Activated CD8-positive, alpha-beta T cell treated with anti-CD3 and anti-CD28 coated beads, Interleukin-2, amount 10 ng/mL, durations not matched to agents 7 days and 5 days (primary cell): ENCODE data around the gene PHAX. TPM values are rescaled to one million over a fixed set of nuclear protein-coding genes. Genes with fewer than 3 reads are reported as not detected.
"Not testable (repeated sequence)": the region's sequence is repeated elsewhere in the genome, so short reads cannot be mapped to it uniquely, and the experiment has no call there.

Experiments
- ATAC-seq: fragments of 150-1000 bp; cut with Tn5 transposase; one replicate; pipeline ENCODE4 v1.10.0; 2021; ENCODE audit warnings: moderate library complexity
- CTCF ChIA-PET: fragments of 350-600 bp; sonication (Branson Sonifier 250); formaldehyde crosslinking; loops from one replicate; lab custom pipeline; 2021; ENCODE audit warnings: antibody characterized with exemption; lab: Charles Lee
- POLR2A ChIA-PET: fragments of 350-600 bp; sonication (Branson Sonifier 250); formaldehyde crosslinking; loops from one replicate; lab custom pipeline; 2021; ENCODE audit warnings: antibody characterized with exemption; lab: Charles Lee
- DNase-seq: peaks from one replicate; pipeline ENCODE4 v3.0.0-alpha.2; 2020
- H3K27ac Mint-ChIP-seq: one replicate; pipeline ENCODE4 v1.8.0; 2021; ENCODE audit warnings: mild to moderate bottlenecking, mixed read lengths
- H3K27me3 Mint-ChIP-seq: one replicate; pipeline ENCODE4 v1.8.0; 2021; ENCODE audit warnings: low read depth, mixed read lengths
- H3K36me3 Mint-ChIP-seq: one replicate; pipeline ENCODE4 v1.8.0; 2021; ENCODE audit warnings: low read depth, mixed read lengths
- H3K4me1 Mint-ChIP-seq: one replicate; pipeline ENCODE4 v1.8.0; 2021; ENCODE audit warnings: low read depth, mixed read lengths
- H3K4me3 Mint-ChIP-seq: one replicate; pipeline ENCODE4 v1.8.0; 2021; ENCODE audit warnings: mild to moderate bottlenecking, mixed read lengths
- H3K9me3 Mint-ChIP-seq: one replicate; pipeline ENCODE4 v1.8.0; 2022; ENCODE audit warnings: mixed read lengths; ENCODE audit not compliant: insufficient read depth
- total RNA-seq, 2 experiments: library from RNA; stranded (reverse); gene quantifications; one replicate each; pipeline ENCODE4 v1.2.3, GENCODE V29; 2021

Gene PHAX
- total RNA-seq, 2 experiments from 2014 or later, result 33.7 to 35.0 TPM

- no peaks in the 10 kb centered on the region for H3K4me1 Mint-ChIP-seq
- no peak overlapping the region for H3K4me3 Mint-ChIP-seq
- H3K27me3 Mint-ChIP-seq, result peaks cover 2% of the 10 kb centered on the region
- no peak overlapping the region for H3K27ac Mint-ChIP-seq
- ChIA-PET CTCF (no interaction called here), POLR2A (no interaction called here)
- H3K36me3 Mint-ChIP-seq, result no peaks in the 10 kb centered on the region
- DNase-seq, result no peak
- no peak for ATAC-seq
- peaks cover 7% of the 10 kb centered on the region for H3K9me3 Mint-ChIP-seq
Observed at GRCh38 chr5:126640866-126641265, 40.1 kb downstream of the PHAX start.

DNA sequence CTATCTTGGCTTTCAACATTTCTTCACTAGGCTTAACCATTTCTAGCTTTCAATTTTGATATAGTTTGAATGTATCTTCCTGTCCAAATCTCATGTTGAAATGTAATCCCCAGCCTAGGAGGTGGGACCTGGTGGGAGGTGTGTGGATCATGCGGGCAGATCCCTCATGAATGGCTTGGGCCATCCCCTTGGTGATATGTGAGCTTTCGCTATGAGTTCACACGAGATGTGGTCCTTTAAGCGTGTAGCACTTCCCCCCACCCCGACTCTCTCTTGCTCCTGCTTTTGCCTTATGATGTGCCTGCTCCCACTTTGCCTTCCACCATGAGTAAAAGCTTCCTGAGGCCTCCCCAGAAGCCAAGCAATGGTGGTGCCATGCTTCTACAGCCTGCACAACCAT lies 40.6 kb downstream of the PHAX start:
- ChIA-PET CTCF (no interaction called here), POLR2A (no interaction called here)
- Mint-ChIP-seq H3K27ac (no peak overlapping the region), H3K36me3 (no peaks in the 10 kb centered on the region), H3K9me3 (peaks cover 7% of the 10 kb centered on the region), H3K4me3 (no peak overlapping the region), H3K4me1 (no peaks in the 10 kb centered on the region), H3K27me3 (peaks cover 2% of the 10 kb centered on the region)
- DNase-seq, result no peak
- ATAC-seq, result no peak

DNA sequence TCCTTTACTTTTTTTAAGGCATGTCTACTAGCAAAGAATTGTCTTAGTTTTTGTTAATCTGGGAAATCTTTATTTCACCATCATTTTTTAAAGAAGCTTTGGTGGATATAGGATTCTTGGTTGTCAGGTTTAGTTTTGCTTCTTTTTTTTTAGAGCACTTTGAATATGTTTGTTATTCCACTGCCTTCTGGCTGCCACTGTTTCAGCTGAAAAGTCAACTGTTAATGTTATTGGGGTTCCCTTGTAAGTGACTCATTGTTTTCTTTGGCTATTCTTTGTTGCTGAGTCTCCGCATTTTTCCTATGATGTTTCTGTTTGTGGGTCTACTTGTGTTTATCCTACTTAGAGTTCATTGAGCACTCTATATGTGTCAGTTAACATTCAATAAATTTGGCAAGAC lies 44.4 kb downstream of the PHAX start:
- no peak for ATAC-seq
- H3K27ac Mint-ChIP-seq, result no peak overlapping the region

DNA sequence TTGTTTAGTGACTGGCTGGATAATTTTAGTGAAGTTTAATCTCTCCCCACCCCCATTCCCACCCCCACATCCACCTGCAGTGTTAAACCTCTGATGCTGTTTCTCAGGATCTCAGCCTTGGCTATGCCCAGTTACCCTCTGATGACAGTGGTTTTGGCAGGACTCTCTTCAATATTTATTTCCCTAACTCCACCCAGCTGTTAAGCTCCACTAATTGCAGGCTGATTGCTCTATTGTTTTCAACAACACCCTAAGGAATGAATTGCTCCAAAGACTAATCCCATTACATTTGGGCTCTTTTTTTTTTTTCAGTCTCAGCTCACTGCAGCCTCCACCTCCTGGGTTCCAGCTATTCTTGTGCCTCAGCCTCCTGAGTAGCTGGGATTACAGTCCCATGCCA lies 46.3 kb downstream of the PHAX start:
- DNase-seq, result no peak
- Mint-ChIP-seq H3K4me3 (no peak overlapping the region), H3K27ac (no peak overlapping the region), H3K4me1 (no peaks in the 10 kb centered on the region), H3K27me3 (no peaks in the 10 kb centered on the region), H3K36me3 (no peaks in the 10 kb centered on the region), H3K9me3 (peaks cover 7% of the 10 kb centered on the region)
- no peak for ATAC-seq
- CTCF ChIA-PET, result no interaction called here
- POLR2A ChIA-PET, result no interaction called here

More for the DNA sequence above, 44.4 kb downstream of the PHAX start:
- DNase-seq, result no peak
- Mint-ChIP-seq H3K36me3 (no peaks in the 10 kb centered on the region), H3K9me3 (peaks cover 7% of the 10 kb centered on the region), H3K27me3 (no peaks in the 10 kb centered on the region), H3K4me1 (no peaks in the 10 kb centered on the region), H3K4me3 (no peak overlapping the region)
- POLR2A ChIA-PET, result no interaction called here
- CTCF ChIA-PET, result no interaction called here

DNA sequence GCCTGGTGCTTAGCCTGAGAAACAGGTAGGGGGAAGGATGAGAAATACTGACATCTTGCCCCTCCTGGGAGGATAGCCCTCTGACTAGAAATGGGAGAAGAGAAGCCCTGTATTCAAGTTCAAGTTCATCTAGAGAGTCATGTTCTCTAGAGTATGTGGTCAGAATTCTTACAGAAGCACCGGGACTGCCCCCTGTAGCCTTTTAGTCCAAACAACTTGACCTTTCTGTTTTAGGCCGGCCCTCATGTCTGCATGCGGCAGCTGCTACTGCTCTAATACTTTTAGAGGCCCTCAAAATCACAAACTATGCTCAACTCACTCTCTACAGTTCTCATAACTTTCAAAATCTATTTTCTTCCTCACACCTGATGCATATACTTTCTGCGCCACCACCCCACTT lies 47.7 kb downstream of the PHAX start:
- DNase-seq (no peak), ATAC-seq (no peak)
- Mint-ChIP-seq H3K27me3 (no peaks in the 10 kb centered on the region), H3K27ac (no peak overlapping the region), H3K4me1 (no peaks in the 10 kb centered on the region), H3K36me3 (no peaks in the 10 kb centered on the region), H3K4me3 (no peak overlapping the region), H3K9me3 (peaks cover 7% of the 10 kb centered on the region)
- ChIA-PET CTCF (no interaction called here), POLR2A (no interaction called here)

- H3K4me1 Mint-ChIP-seq, H3K27me3 Mint-ChIP-seq, H3K9me3 Mint-ChIP-seq, DNase-seq, H3K4me3 Mint-ChIP-seq, POLR2A ChIA-PET, ATAC-seq, H3K36me3 Mint-ChIP-seq, H3K27ac Mint-ChIP-seq, CTCF ChIA-PET: not testable (repeated sequence)
Observed at GRCh38 chr5:126649057-126649456, 48.3 kb downstream of the PHAX start.

DNA sequence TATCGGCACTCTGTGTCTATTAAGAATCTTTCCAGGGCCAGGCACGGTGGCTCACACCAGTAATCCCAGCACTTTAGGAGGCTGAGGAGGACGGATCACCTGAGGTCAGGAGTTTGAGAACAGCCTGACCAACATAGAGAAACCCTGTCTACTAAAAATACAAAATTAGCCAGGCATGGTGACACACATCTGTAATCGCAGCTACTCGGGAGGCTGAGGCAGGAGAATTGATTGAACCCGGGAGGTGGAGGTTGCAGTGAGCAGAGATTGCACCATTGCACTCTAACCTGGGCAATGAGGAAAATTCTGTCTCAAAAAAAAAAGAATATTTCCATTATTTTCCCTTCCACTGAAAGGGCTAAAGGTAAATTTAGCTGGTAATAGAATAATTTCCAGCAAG lies 49.0 kb downstream of the PHAX start:
- DNase-seq, POLR2A ChIA-PET, ATAC-seq, H3K4me1 Mint-ChIP-seq, H3K4me3 Mint-ChIP-seq, H3K27me3 Mint-ChIP-seq, H3K9me3 Mint-ChIP-seq, H3K36me3 Mint-ChIP-seq, CTCF ChIA-PET, H3K27ac Mint-ChIP-seq: not testable (repeated sequence)

DNA sequence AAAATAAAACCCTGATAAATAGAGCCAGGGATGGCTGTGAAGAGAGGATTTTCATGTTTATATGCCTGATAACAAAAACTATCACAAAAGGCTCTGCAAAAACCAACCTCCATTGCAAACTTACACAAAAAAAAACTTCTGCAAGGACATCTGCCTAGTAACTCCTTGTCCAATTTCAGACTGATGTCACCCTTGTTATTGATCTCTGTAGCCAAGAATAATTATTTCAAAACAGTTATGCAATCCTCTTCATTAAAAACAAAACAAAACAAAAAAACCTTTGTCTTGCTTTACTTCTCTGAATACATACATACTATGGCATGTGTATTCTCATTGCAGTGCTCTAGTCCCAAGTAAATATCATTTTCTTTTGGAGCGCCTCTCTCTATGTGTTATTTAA lies 49.7 kb downstream of the PHAX start:
- H3K27me3 Mint-ChIP-seq, result no peaks in the 10 kb centered on the region
- POLR2A ChIA-PET, result no interaction called here
- H3K4me3 Mint-ChIP-seq, result no peak overlapping the region
- no peak overlapping the region for H3K27ac Mint-ChIP-seq
- DNase-seq (no peak), ATAC-seq (no peak)
- H3K36me3 Mint-ChIP-seq, result no peaks in the 10 kb centered on the region
- H3K4me1 Mint-ChIP-seq, result no peaks in the 10 kb centered on the region
- peaks cover 3% of the 10 kb centered on the region for H3K9me3 Mint-ChIP-seq
- CTCF ChIA-PET, result interaction anchor here (0.6 to 1.2 kb wide), 3 partner anchors 664 to 842 kb away, joined by 3 read pairs; no protein-coding TSS in a partner anchor

GRCh38 chr5:126651013-126651577 lies 50.3 kb downstream of the PHAX start:
- Mint-ChIP-seq H3K27ac (no peak overlapping the region), H3K4me3 (no peak overlapping the region), H3K9me3 (no peaks in the 10 kb centered on the region), H3K36me3 (no peaks in the 10 kb centered on the region), H3K27me3 (no peaks in the 10 kb centered on the region), H3K4me1 (no peaks in the 10 kb centered on the region)
- DNase-seq, result no peak
- ATAC-seq, result no peak
- CTCF ChIA-PET, result interaction anchor here (0.6 to 1.2 kb wide), 3 partner anchors 664 to 842 kb away, joined by 3 read pairs; no protein-coding TSS in a partner anchor
- POLR2A ChIA-PET, result interaction anchor here (0.7 kb wide), 1 partner anchor 373 kb away, joined by 3 read pairs; no protein-coding TSS in a partner anchor

GRCh38 chr5:126656401-126657007 lies 55.8 kb downstream of the PHAX start:
- no peaks in the 10 kb centered on the region for H3K27me3 Mint-ChIP-seq
- no peaks in the 10 kb centered on the region for H3K36me3 Mint-ChIP-seq
- H3K27ac Mint-ChIP-seq, result no peak overlapping the region
- ChIA-PET CTCF (interaction anchor here (0.9 to 4.2 kb wide), 6 partner anchors 21 to 657 kb away, joined by 3 to 26 read pairs (median 3); no protein-coding TSS in a partner anchor), POLR2A (no interaction called here)
- H3K4me3 Mint-ChIP-seq, result no peak overlapping the region
- H3K4me1 Mint-ChIP-seq, result peaks cover 6% of the 10 kb centered on the region
- ATAC-seq, result no peak
- peak; percentile 42 for DNase-seq
- H3K9me3 Mint-ChIP-seq, result no peaks in the 10 kb centered on the region

DNA sequence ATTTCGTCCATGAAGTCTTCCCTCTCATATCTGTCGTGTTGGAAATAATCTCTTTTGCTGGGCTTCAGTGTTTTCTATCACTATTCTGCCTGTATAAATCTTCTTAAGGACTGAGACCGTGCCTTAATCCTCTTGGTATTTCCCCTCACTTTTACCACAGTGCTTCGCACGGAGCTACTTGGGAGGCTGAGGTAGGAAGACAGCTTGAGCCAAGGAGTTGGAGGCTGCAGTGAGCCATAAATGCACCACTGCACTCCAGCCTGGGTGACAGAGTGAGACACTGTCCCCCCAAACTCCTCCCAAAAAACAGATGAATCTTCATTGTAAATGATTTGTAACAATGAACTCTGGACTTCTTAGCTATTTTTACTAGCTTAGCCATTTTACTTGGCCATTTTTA lies 57.8 kb downstream of the PHAX start:
- no peaks in the 10 kb centered on the region for H3K27me3 Mint-ChIP-seq
- H3K9me3 Mint-ChIP-seq, result no peaks in the 10 kb centered on the region
- DNase-seq, result no peak
- ChIA-PET CTCF (interaction anchor here (0.8 to 4.2 kb wide), 8 partner anchors 23 to 834 kb away, joined by 3 to 26 read pairs (median 3); no protein-coding TSS in a partner anchor), POLR2A (interaction anchor here (0.8 kb wide), 1 partner anchor 120 kb away, joined by 3 read pairs; no protein-coding TSS in a partner anchor)
- H3K4me1 Mint-ChIP-seq, result peaks cover 6% of the 10 kb centered on the region
- no peak overlapping the region for H3K27ac Mint-ChIP-seq
- no peak for ATAC-seq
- H3K36me3 Mint-ChIP-seq, result no peaks in the 10 kb centered on the region
- H3K4me3 Mint-ChIP-seq, result no peak overlapping the region

GRCh38 chr5:126659805-126660482 lies 59.2 kb downstream of the PHAX start:
- CTCF ChIA-PET, result interaction anchor here (1.1 to 4.2 kb wide), 3 partner anchors 16 to 833 kb away, joined by 3 to 26 read pairs (median 3); no protein-coding TSS in a partner anchor
- Mint-ChIP-seq H3K4me1 (peaks cover 6% of the 10 kb centered on the region), H3K9me3 (no peaks in the 10 kb centered on the region), H3K36me3 (no peaks in the 10 kb centered on the region), H3K27me3 (peaks cover 5% of the 10 kb centered on the region), H3K27ac (no peak overlapping the region), H3K4me3 (no peak overlapping the region)
- POLR2A ChIA-PET, result interaction anchor here (0.6 to 1.0 kb wide), 2 partner anchors 94 to 120 kb away, joined by 3 to 4 read pairs; no protein-coding TSS in a partner anchor
- ATAC-seq (no peak), DNase-seq (no peak)
